HFFc6 (cell line): ENCODE measurements around the gene PCID2. TPM values are rescaled to one million over a fixed set of nuclear protein-coding genes. Genes with fewer than 3 reads are reported as not detected.

Experiments used
- DNase-seq: peaks from one replicate; pipeline ENCODE4 v3.0.0-alpha.2; 2018
- H3K27ac Mint-ChIP-seq: 2 replicates; pipeline ENCODE4 v1.8.0; 2020; ENCODE audit warnings: mild to moderate bottlenecking, mixed read lengths
- H3K27me3 Mint-ChIP-seq: 2 replicates; pipeline ENCODE4 v1.8.0; 2021; ENCODE audit warnings: mild to moderate bottlenecking, moderate library complexity, mixed read lengths; ENCODE audit not compliant: insufficient read depth
- H3K36me3 Mint-ChIP-seq: 2 replicates; pipeline ENCODE4 v1.8.0; 2021; ENCODE audit warnings: low read depth, mixed read lengths
- H3K4me1 Mint-ChIP-seq: 2 replicates; pipeline ENCODE4 v1.8.0; 2020; ENCODE audit warnings: low read depth, mixed read lengths
- H3K4me3 Mint-ChIP-seq: 2 replicates; pipeline ENCODE4 v1.8.0; 2020; ENCODE audit warnings: mild to moderate bottlenecking, moderate library complexity, mixed read lengths
- H3K9me3 Mint-ChIP-seq: 2 replicates; pipeline ENCODE4 v1.8.0; 2020; ENCODE audit warnings: mild to moderate bottlenecking, mixed read lengths
- CTCF ChIP-seq: fragments of 200-600 bp; sonication (generic); IDR thresholded peaks from 2 replicates; pipeline ENCODE4 v1.5.0; 2021; ENCODE audit warnings: antibody characterized with exemption, mild to moderate bottlenecking
- total RNA-seq, 6 experiments: library from RNA; stranded (reverse); fragmentation: NEBNext Ultra II Directional; extraction: Animal tissue kit (Norgen Biotek cat#: 25700); gene quantifications; 2 replicates in 1 of 6; 3 replicates in 5 of 6; pipeline ENCODE4 v1.2.3, GENCODE V29; 2021

The PCID2 gene
- total RNA-seq, 6 experiments from 2014 or later = 59.1 to 72.5 (median 68.3) TPM

GRCh38 chr13:113150550-113151365, 57.7 kb downstream of the PCID2 start:
- Mint-ChIP-seq H3K9me3 (no peaks in the 10 kb centered on the region; the same call in 1 of the 2 replicates), H3K4me1 (peaks cover 25% of the 10 kb centered on the region), H3K36me3 (peaks cover 7% of the 10 kb centered on the region), H3K4me3 (no peak overlapping the region), H3K27me3 (peaks cover 8% of the 10 kb centered on the region), H3K27ac (no peak overlapping the region)
- TF ChIP-seq CTCF = no peak
- no peak for DNase-seq

GRCh38 chr13:113149711-113150549, 58.5 kb downstream of the PCID2 start:
- no peaks in the 10 kb centered on the region for H3K9me3 Mint-ChIP-seq
- peaks cover 17% of the 10 kb centered on the region for H3K4me1 Mint-ChIP-seq
- no peak for DNase-seq
- H3K36me3 Mint-ChIP-seq = no peaks in the 10 kb centered on the region; the same call in 1 of the 2 replicates
- TF ChIP-seq CTCF = no peak
- peaks cover 8% of the 10 kb centered on the region for H3K27me3 Mint-ChIP-seq
- H3K4me3 Mint-ChIP-seq = no peak overlapping the region
- H3K27ac Mint-ChIP-seq = no peak overlapping the region

- no peak overlapping the region for H3K4me3 Mint-ChIP-seq
Measured at GRCh38 chr13:113148940-113149503, 59.4 kb downstream of the PCID2 start.

GRCh38 chr13:113148407-113148806, 60.1 kb downstream of the PCID2 start:
- no peak overlapping the region for H3K27ac Mint-ChIP-seq
- no peak for TF ChIP-seq CTCF
- H3K36me3 Mint-ChIP-seq = no peaks in the 10 kb centered on the region; the same call in 1 of the 2 replicates
- peaks cover 11% of the 10 kb centered on the region for H3K4me1 Mint-ChIP-seq
- no peak overlapping the region for H3K4me3 Mint-ChIP-seq
- DNase-seq = no peak
- H3K27me3 Mint-ChIP-seq = peaks cover 8% of the 10 kb centered on the region
- H3K9me3 Mint-ChIP-seq = no peaks in the 10 kb centered on the region

More at GRCh38 chr13:113148940-113149503, 59.4 kb downstream of the PCID2 start:
- Mint-ChIP-seq H3K27me3 (peaks cover 8% of the 10 kb centered on the region), H3K36me3 (no peaks in the 10 kb centered on the region; the same call in 1 of the 2 replicates), H3K4me1 (peaks cover 11% of the 10 kb centered on the region), H3K27ac (no peak overlapping the region), H3K9me3 (no peaks in the 10 kb centered on the region)
- no peak for TF ChIP-seq CTCF
- no peak for DNase-seq

GRCh38 chr13:113147206-113147605, 61.3 kb downstream of the PCID2 start:
- Mint-ChIP-seq H3K4me1 (peaks cover 3% of the 10 kb centered on the region), H3K27me3 (peaks cover 8% of the 10 kb centered on the region), H3K9me3 (no peaks in the 10 kb centered on the region), H3K27ac (no peak overlapping the region), H3K4me3 (no peak overlapping the region), H3K36me3 (no peaks in the 10 kb centered on the region)
- no peak for TF ChIP-seq CTCF
- no peak for DNase-seq
